ENCODE measurements around the gene MICU1.
"Not testable (repeated sequence)": the region's sequence is repeated elsewhere in the genome, so short reads cannot be mapped to it uniquely, and the experiment has no call there.

The MICU1 gene

GRCh38 chr10:72552857-72553256 is 73.0 kb downstream of the MICU1 start:
- no peak for DNase-seq

DNA sequence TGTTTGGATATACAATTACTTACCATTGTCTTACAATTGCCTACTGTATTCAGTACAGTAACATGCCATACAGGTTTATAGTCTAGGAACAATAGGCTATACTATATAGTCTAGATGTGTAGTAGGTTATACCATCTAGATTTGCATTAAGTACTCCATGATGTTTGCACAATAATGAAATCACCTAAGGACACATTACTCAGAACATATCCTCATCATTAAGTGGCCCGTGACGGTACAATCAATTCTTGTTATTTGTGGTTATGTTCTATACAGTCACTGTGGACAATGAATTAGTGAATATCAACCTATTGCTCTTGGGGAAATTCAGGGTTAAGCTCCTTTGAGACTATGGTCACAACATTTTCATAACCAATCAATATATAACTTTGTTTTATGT is 75.6 kb downstream of the MICU1 start:
- no peak for DNase-seq

- no peak for DNase-seq
These were observed 80.3 kb downstream of the MICU1 start for GRCh38 chr10:72545546-72545945.

DNA sequence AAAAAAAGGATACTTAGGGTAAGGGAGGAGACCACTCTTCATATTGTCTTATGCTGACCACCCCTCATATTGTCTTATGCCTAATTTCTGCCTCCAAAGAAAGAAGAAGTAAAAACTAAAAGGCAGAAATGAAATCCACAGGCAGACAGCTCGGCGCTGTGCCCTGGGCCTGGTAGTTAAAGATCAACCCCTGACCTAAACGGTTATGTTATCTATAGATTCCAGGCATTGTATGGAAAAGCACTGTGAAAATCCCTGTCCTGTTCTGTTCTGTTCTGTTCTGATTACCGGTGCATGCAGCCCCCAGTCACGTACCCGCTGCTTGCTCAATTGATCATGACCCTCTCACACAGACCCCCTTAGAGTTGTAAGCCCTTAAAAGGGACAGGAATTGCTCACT is 82.0 kb downstream of the MICU1 start:
- DNase-seq = not testable (repeated sequence)

DNA sequence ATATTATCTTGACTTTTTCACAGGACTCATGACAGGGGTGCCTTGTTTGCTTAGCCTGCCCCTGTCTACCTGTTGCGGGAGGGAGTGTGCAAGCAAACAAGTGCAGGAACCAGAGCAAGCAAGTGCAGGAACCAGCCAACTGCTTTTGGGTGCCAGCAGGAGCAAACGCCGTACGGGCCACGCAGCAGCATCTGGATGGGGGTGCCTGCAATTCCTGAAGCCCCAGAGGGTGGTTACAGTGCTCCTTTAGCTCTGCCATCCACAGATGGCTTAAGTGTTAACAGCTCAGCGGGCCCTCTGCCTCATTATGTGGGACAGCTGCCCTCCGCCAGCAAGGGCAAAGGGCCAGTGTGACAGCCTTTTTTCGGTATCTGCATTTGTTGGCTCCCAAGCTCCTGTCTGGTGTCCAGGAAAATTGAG is 83.5 kb downstream of the MICU1 start:
- no peak for DNase-seq

GRCh38 chr10:72541337-72541736 is 84.5 kb downstream of the MICU1 start:
- no peak for DNase-seq

DNA sequence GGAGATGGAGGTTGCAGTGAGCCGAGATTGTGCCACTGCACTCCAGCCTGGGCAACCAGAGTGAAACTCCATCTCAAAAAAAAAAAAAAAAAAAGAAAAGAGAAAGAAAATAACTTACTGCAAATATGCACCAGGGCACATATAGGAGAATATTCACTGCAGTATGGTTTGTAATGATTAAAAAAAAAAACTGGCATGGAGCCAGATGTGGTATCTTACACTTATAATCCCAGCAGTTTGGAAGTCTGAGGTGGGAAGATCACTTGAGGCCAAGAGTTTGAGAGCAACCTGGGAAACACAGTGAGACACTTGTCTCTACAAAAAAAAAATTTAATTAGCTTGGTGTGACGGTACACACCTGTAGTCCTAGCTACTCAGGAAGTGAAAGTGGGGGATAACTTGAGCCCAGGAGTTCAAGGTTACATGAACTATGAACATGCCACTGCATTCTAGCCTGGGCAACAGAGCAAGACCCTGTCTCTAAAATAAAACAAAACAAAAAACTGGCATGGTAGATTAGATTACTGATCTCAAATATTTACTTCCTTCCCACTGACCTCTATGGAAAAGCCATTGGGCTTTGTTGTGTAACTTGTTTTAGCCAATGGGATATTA is 85.6 kb downstream of the MICU1 start:
- no peak for DNase-seq

DNA sequence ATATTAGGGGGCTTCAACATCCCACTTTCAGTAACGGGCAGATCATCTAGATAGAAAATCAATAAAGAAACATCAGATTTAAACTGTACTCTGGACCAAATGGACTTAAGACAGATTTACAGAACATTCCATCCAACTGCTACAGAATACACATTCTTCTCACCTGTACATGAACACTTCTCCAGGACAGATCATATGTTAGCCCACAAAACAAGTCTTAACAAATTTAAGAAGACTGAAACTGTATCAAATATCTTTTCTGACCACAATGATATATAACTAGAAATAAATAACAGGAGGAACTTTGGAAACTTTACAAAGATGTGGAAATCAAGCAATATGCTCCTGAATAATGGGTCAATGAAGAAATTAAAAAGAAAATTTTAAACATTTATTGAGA is 86.7 kb downstream of the MICU1 start:
- DNase-seq = no peak

DNA sequence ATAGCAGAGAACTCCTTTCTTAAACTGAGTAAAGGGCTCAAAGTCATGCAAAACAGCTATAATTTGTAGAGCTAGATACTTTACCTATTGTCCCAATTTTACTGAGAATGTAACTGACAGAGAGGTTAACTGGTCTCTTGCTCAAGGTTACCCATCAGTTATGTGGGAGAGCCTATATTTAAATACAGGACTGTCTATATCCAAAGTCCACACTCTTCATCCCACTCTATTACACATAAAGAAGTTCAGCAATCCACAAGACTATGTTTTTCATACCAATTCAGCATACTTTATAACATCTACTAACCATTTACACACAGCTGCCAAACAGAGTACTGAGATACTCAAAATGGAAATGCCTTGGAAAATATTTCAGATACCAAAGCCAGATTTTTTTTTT is 100.2 kb downstream of the MICU1 start:
- DNase-seq = no peak

DNA sequence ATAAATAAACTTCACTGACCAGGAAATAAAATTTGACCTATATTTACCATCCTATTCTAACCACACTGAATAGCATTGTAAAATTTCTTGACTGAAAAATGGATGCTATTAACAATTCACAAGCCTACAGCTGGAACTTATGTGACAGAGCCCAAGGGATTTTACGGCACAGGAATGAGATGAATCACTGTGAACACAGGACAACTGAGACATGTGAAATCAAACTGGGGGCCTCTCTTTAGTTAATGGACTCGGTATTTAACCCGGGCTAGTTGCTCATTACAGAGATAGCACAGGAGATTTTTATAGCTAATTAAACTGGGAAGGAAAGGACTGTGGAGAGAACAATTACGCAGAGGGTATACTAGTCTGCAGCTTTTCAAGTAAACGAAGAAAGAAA is 100.6 kb downstream of the MICU1 start:
- no peak for DNase-seq

- DNase-seq = no peak
These were observed 101.4 kb downstream of the MICU1 start for GRCh38 chr10:72524489-72524888.

- no peak for DNase-seq
These were observed 101.9 kb downstream of the MICU1 start for GRCh38 chr10:72523932-72524396.

DNA sequence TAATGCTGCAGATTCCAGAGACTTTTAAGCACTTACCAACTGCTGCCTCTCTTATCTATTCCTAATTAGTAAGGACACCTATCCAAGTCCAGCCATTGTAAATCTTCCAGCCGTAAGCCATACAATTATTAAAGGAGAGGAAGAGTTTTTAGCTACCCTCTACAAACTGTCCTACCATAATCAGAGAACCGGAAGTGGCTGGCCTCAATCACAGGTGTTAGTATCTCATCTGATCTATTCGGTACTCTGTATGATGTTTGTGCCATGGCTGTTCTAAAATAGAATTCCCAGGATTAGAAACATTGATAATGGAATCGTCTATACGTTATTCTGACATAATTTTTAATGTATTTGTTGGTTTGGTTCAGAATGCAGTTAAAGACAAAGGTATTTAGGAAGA is 102.8 kb downstream of the MICU1 start:
- DNase-seq = no peak

- no peak for DNase-seq
These were observed 108.6 kb downstream of the MICU1 start for GRCh38 chr10:72517244-72517643.

DNA sequence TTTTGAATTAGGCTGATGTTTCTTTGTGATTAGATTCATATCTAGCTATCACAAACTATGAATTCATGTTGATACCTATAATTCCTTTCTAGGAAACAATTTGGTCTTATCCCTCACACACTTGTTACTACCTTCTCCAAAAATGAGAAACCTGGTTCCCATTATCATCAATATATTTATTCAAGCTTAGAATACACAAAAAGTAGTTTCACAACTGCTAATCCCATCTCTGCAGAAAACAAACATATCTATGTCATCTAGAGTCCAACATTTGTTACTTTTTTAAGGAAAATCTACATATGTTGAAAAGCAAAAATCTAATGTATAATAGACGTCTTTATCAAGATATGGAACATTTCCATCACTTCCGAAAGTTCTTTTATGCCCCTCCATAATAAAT is 110.4 kb downstream of the MICU1 start:
- no peak for DNase-seq

DNA sequence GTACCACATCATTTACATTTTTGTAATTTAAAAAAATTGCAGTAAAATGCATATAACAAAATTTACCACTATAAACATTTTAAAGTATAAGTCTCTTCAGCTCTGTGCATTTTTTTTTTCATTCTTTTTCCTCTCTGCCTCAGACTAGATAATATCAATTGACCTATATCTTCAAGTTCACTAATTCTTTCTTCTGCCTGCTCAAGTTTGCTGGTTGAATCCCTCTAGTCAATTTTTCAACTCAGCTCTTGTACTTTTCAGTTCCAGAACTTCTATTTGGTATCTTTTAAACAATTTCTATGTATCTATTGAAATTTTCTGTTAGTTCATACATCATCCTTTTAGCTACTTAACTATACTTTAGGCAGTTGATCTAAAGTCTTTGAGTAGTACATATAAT is 112.0 kb downstream of the MICU1 start:
- no peak for DNase-seq

DNA sequence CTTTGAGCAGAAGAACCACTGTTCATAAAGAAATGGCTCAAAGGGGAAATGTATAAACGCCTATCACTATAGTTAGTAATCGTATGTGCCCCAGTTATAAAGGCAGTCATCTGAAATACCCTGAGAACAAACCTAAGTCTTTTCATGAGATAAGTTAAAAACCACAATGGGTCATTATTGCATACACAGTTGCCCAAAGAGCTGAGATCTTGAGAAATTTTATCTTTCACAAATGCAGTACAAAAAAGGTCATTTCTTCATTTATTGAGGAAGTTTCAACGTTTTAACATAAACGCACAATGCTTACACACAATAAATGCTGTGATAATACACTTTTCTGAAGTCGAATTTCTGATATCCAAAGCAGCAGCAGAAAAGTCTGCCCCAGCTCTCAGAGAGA is 114.4 kb downstream of the MICU1 start:
- no peak for DNase-seq

DNA sequence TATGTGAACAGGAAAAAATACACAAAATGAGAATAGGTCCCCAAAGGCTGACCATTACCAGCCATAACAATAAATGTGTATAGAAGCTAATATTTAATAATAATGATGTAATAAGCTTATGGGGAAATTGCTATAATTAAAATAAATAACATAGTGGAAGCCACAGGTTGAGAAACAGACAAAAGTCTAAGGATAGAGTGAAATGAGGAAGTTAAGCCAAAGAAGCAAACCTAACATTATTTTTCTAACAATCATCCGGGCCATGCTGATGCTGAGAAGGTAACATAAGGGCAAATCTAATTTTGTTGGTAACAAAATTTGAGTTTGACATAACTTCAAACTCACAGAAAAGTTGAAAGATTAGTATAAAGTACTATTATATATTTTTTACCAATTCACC is 115.9 kb downstream of the MICU1 start:
- DNase-seq = no peak

GRCh38 chr10:72509206-72509799 is 116.6 kb downstream of the MICU1 start:
- DNase-seq = no peak

GRCh38 chr10:72508033-72508432 is 117.8 kb downstream of the MICU1 start:
- no peak for DNase-seq

GRCh38 chr10:72506474-72506873 is 119.4 kb downstream of the MICU1 start:
- no peak for DNase-seq

GRCh38 chr10:72505435-72505834 is 120.4 kb downstream of the MICU1 start:
- no peak for DNase-seq

- DNase-seq = no peak
These were observed 122.0 kb downstream of the MICU1 start for GRCh38 chr10:72503694-72504438.

GRCh38 chr10:72503241-72503640 is 122.6 kb downstream of the MICU1 start:
- no peak for DNase-seq

Measured in DMS153 (cell line).